ENCODE data around the gene HIF3A.
"Not testable (repeated sequence)": the region's sequence is repeated elsewhere in the genome, so short reads cannot be mapped to it uniquely, and the experiment has no call there.

The HIF3A gene

GRCh38 chr19:46364359-46364758 lies 67.5 kb downstream of the HIF3A start:
- DNase-seq: no peak

- DNase-seq: no peak
Observed at GRCh38 chr19:46365561-46365960, 68.7 kb downstream of the HIF3A start.

GRCh38 chr19:46366620-46367292 lies 69.9 kb downstream of the HIF3A start:
- DNase-seq: no peak

GRCh38 chr19:46367426-46367825 lies 70.6 kb downstream of the HIF3A start:
- DNase-seq: no peak

GRCh38 chr19:46368116-46368515 lies 71.3 kb downstream of the HIF3A start:
- no peak for DNase-seq

GRCh38 chr19:46369817-46370216 lies 73.0 kb downstream of the HIF3A start:
- no peak for DNase-seq

- no peak for DNase-seq
Observed at GRCh38 chr19:46371371-46371901, 74.6 kb downstream of the HIF3A start.

GRCh38 chr19:46372901-46373490 lies 76.2 kb downstream of the HIF3A start:
- no peak for DNase-seq

GRCh38 chr19:46373491-46374359 lies 76.9 kb downstream of the HIF3A start:
- peak; percentile 96 for DNase-seq

GRCh38 chr19:46374536-46375475 lies 78.0 kb downstream of the HIF3A start:
- no peak for DNase-seq

GRCh38 chr19:46375476-46376067 lies 78.7 kb downstream of the HIF3A start:
- DNase-seq: not testable (repeated sequence)

GRCh38 chr19:46376241-46377153 lies 79.7 kb downstream of the HIF3A start:
- DNase-seq: no peak

- no peak for DNase-seq
Observed at GRCh38 chr19:46378268-46378667, 81.4 kb downstream of the HIF3A start.

GRCh38 chr19:46380690-46381089 lies 83.8 kb downstream of the HIF3A start:
- no peak for DNase-seq

GRCh38 chr19:46381346-46381745 lies 84.5 kb downstream of the HIF3A start:
- DNase-seq: no peak

- no peak for DNase-seq
Observed at GRCh38 chr19:46381756-46382345, 85.0 kb downstream of the HIF3A start.

GRCh38 chr19:46383171-46383815 lies 86.5 kb downstream of the HIF3A start:
- no peak for DNase-seq

GRCh38 chr19:46383846-46384245 lies 87.0 kb downstream of the HIF3A start:
- DNase-seq: no peak

GRCh38 chr19:46384396-46384795 lies 87.6 kb downstream of the HIF3A start:
- DNase-seq: no peak

- DNase-seq: no peak
Observed at GRCh38 chr19:46385636-46386035, 88.8 kb downstream of the HIF3A start.
